IMR-90 (cell line): ENCODE data around the gene NHSL2. TPM values are rescaled to one million over a fixed set of nuclear protein-coding genes. Genes with fewer than 3 reads are reported as not detected.

Experiments
- ATAC-seq: fragments of 200-7000 bp; cut with Tn5 transposase; 2 replicates; pipeline ENCODE4 v1.9.1; 2020; ENCODE audit warnings: low read depth, mild to moderate bottlenecking, moderate library complexity
- BruUV-seq: library from RNA; stranded (reverse); fragments of 400-500 nt; replicated peaks from 2 replicates; lab custom pipeline; 2021; lab: Mats Ljungman, UMichigan
- CTCF ChIA-PET: fragments of 300-600 bp; formaldehyde crosslinking; extraction: SDS; loops from one replicate; lab custom pipeline; 2021; ENCODE audit warnings: antibody characterized with exemption; lab: Yijun Ruan, JAX
- POLR2A ChIA-PET: fragments of 300-600 bp; sonication (Branson Sonifier 250); formaldehyde crosslinking; loops from one replicate; lab custom pipeline; 2022; ENCODE audit warnings: antibody characterized with exemption; ENCODE audit not compliant: unreplicated experiment; lab: Charles Lee
- DNase-seq: peaks from one replicate; pipeline ENCODE4 v3.0.0; 2013
- H2AFZ ChIP-seq: replicated peaks from 2 replicates; pipeline ENCODE3; 2013; ENCODE audit warnings: low read length, mild to moderate bottlenecking; ENCODE audit not compliant: poor library complexity
- H2AK5ac ChIP-seq: 2 replicates; pipeline ENCODE4 v1.6.1; 2013; ENCODE audit warnings: low read depth, low read length, inconsistent platforms
- H2AK9ac ChIP-seq: replicated peaks from 2 replicates; pipeline ENCODE3; 2013; ENCODE audit warnings: mild to moderate bottlenecking, low read depth, low read length, moderate library complexity; ENCODE audit not compliant: poor library complexity
- H2BK120ac ChIP-seq: 2 replicates; pipeline ENCODE4 v1.6.1; 2013; ENCODE audit warnings: low read depth, low read length, inconsistent platforms
- H2BK15ac ChIP-seq: 3 replicates; pipeline ENCODE4 v1.6.1; 2013; ENCODE audit warnings: low read depth, low read length, inconsistent platforms
- H2BK20ac ChIP-seq: 2 replicates; pipeline ENCODE4 v1.6.1; 2013; ENCODE audit warnings: low read depth, mild to moderate bottlenecking, inconsistent platforms, low read length, moderate library complexity
- H2BK5ac ChIP-seq: 2 replicates; pipeline ENCODE4 v1.6.1; 2013; ENCODE audit warnings: mild to moderate bottlenecking, low read depth, low read length, inconsistent platforms; ENCODE audit not compliant: poor library complexity, severe bottlenecking
- H3K14ac ChIP-seq: replicated peaks from 2 replicates; pipeline ENCODE4 v1.6.1; 2013; ENCODE audit warnings: low read depth, low read length, inconsistent platforms
- H3K18ac ChIP-seq: 2 replicates; pipeline ENCODE4 v1.6.1; 2013; ENCODE audit warnings: low read depth, low read length, control low read depth
- H3K23ac ChIP-seq: 2 replicates; pipeline ENCODE4 v1.6.1; 2013; ENCODE audit warnings: low read depth, low read length, inconsistent platforms
- H3K27ac ChIP-seq: 2 replicates; pipeline ENCODE4 v1.5.1; 2013; ENCODE audit warnings: mild to moderate bottlenecking, control low read depth, low read length; ENCODE audit not compliant: insufficient read depth
- H3K27me3 ChIP-seq: 2 replicates; pipeline ENCODE4 v1.6.1; 2013; ENCODE audit warnings: low read length; ENCODE audit not compliant: control insufficient read depth, insufficient read depth
- H3K36me3 ChIP-seq: 2 replicates; pipeline ENCODE4 v1.6.1; 2013; ENCODE audit warnings: low read length, mixed read lengths; ENCODE audit not compliant: control insufficient read depth, insufficient read depth
- H3K4ac ChIP-seq: 2 replicates; pipeline ENCODE4 v1.6.1; 2013; ENCODE audit warnings: low read depth, low read length, inconsistent platforms
- H3K4me1 ChIP-seq: 2 replicates; pipeline ENCODE4 v1.6.1; 2013; ENCODE audit warnings: low read length, mixed read lengths; ENCODE audit not compliant: control insufficient read depth, insufficient read depth
- H3K4me2 ChIP-seq: 2 replicates; pipeline ENCODE4 v1.6.1; 2013; ENCODE audit warnings: low read depth, mild to moderate bottlenecking, control low read depth, low read length, moderate library complexity
- H3K4me3 ChIP-seq: 2 replicates; pipeline ENCODE4 v1.5.1; 2013; ENCODE audit warnings: low read depth, mild to moderate bottlenecking, control low read depth, low read length, moderate library complexity; ENCODE audit not compliant: insufficient read depth
- H3K56ac ChIP-seq: 2 replicates; pipeline ENCODE4 v1.6.1; 2013; ENCODE audit warnings: low read length, inconsistent platforms; ENCODE audit not compliant: insufficient read depth; ENCODE audit errors: extremely low read depth
- H3K79me1 ChIP-seq, 2 experiments: 2 replicates each; pipeline ENCODE4 v1.6.1; 2013; ENCODE audit warnings: low read length in 2 of 2, inconsistent platforms in 1 of 2, low read depth in 1 of 2
- H3K9ac ChIP-seq: 2 replicates; pipeline ENCODE4 v1.6.1; 2013; ENCODE audit warnings: low read depth, low read length, control low read depth
- H3K9me1 ChIP-seq: 2 replicates; pipeline ENCODE4 v1.6.1; 2013; ENCODE audit warnings: low read length, inconsistent platforms; ENCODE audit not compliant: insufficient read depth
- H3K9me3 ChIP-seq: 2 replicates; pipeline ENCODE4 v1.6.1; 2013; ENCODE audit warnings: low read length; ENCODE audit not compliant: control insufficient read depth, insufficient read depth
- H4K20me1 ChIP-seq: 2 replicates; pipeline ENCODE4 v1.6.1; 2013; ENCODE audit warnings: low read length, inconsistent platforms; ENCODE audit not compliant: insufficient read depth
- H4K5ac ChIP-seq: 2 replicates; pipeline ENCODE4 v1.6.1; 2013; ENCODE audit warnings: mild to moderate bottlenecking, low read depth, low read length, control low read depth
- H4K8ac ChIP-seq, 2 experiments: 2 replicates each; pipeline ENCODE4 v1.6.1; 2013; ENCODE audit warnings: low read depth in 2 of 2, low read length in 2 of 2, control low read depth in 1 of 2, inconsistent platforms in 1 of 2
- H4K91ac ChIP-seq: 2 replicates; pipeline ENCODE4 v1.6.1; 2013; ENCODE audit warnings: low read depth, low read length, inconsistent platforms; ENCODE audit not compliant: insufficient read depth
- BHLHE40 ChIP-seq: fragments of 150-350 bp; IDR thresholded peaks from 2 replicates; pipeline ENCODE4 v1.6.1; 2016; ENCODE audit warnings: mild to moderate bottlenecking, low read depth, low read length
- CEBPB ChIP-seq: IDR thresholded peaks from 2 replicates; pipeline ENCODE4 v1.6.1; 2012; ENCODE audit warnings: low read depth, low read length, improper control_type of control experiment
- ELK1 ChIP-seq: fragments of 150-350 bp; IDR thresholded peaks from 2 replicates; pipeline ENCODE4 v1.6.1; 2016; ENCODE audit warnings: low read depth, mild to moderate bottlenecking, low read length, moderate library complexity, borderline replicate concordance
- MAFK ChIP-seq: IDR thresholded peaks from 2 replicates; pipeline ENCODE4 v1.6.1; 2012; ENCODE audit warnings: low read depth, low read length, improper control_type of control experiment
- MXI1 ChIP-seq: IDR thresholded peaks from 2 replicates; pipeline ENCODE4 v1.6.1; 2012; ENCODE audit warnings: low read depth, mild to moderate bottlenecking, low read length, moderate library complexity, borderline replicate concordance
- RAD21 ChIP-seq: IDR thresholded peaks from 2 replicates; pipeline ENCODE4 v1.6.1; 2012; ENCODE audit warnings: low read length, improper control_type of control experiment
- SMC3 ChIP-seq: fragments of 150-350 bp; IDR thresholded peaks from 2 replicates; pipeline ENCODE4 v1.6.1; 2016; ENCODE audit warnings: low read depth, mild to moderate bottlenecking, antibody characterized with exemption, low read length, moderate library complexity
- WGBS, 2 experiments: methylation state at CpG; one replicate each; pipeline versions ENCODE4 v1.1.5 to v1.1.7; 2013; ENCODE audit warnings: missing lambda C conversion rate in 2 of 2; ENCODE audit not compliant: insufficient read length in 1 of 2; ENCODE audit errors: extremely low coverage in 2 of 2; 5-methylcytosine and 5-hydroxymethylcytosine counted together
- dilution Hi-C: fragments of 300-500 bp; cut with HindIII; formaldehyde crosslinking; loops from one replicate; pipeline ENCODE4 v1.14.3; 2018; ENCODE audit warnings: low sequenced_read_pairs; ENCODE audit not compliant: unreplicated experiment
- in situ Hi-C: fragments of 300-500 bp; cut with MboI; formaldehyde crosslinking; loops from 3 replicates; pipeline ENCODE4 v1.14.3; 2019; ENCODE audit warnings: low sequenced_read_pairs, inconsistent platforms, mixed read lengths
- intact Hi-C: fragments of 100-400 bp; cut with micrococcal nuclease; formaldehyde crosslinking; loops from 2 replicates; pipeline ENCODE4 v1.10.0; 2022
- polyA plus RNA-seq, 3 experiments: library from polyadenylated mRNA; depleted of rRNA; stranded (reverse); fragments of >200 nt; gene quantifications; 2 replicates each; pipeline ENCODE4 v1.2.3, GENCODE V29; 2012; ENCODE audit warnings: low replicate concordance in 1 of 3
- total RNA-seq: library from RNA; depleted of rRNA; stranded (reverse); fragments of >200 nt; gene quantifications from 2 replicates; pipeline ENCODE4 v1.2.3, GENCODE V29; 2012

Gene NHSL2
- total and polyA plus RNA-seq, 2 of the 4 experiments (the other 2 are of a cell fraction): 0.72 to 0.75 TPM

GRCh38 chrX:72005046-72005445, 94.4 kb downstream of the NHSL2 start:
- DNase-seq: no peak
- H3K27me3 ChIP-seq: peaks cover 64% of the 10 kb centered on the region
- no peak overlapping the region for H3K4me2 ChIP-seq
- ChIA-PET CTCF (no interaction called here), POLR2A (no interaction called here)
- in situ Hi-C loops: loop anchor here (25.0 kb wide), 1 partner anchor 532 kb away; no protein-coding TSS in a partner anchor
- intact Hi-C loops: no loop called here
- no peak overlapping the region for H2AK5ac ChIP-seq
- peaks cover 2% of the 10 kb centered on the region; the same call in 1 of the 2 replicates for H3K9me3 ChIP-seq
- TF ChIP-seq RAD21 (no peak), MXI1 (no peak), SMC3 (no peak), MAFK (no peak), CEBPB (no peak), BHLHE40 (no peak), ELK1 (no peak)
- no peak overlapping the region for H2BK20ac ChIP-seq
- no peak overlapping the region for H2AFZ ChIP-seq
- H3K18ac ChIP-seq: no peak overlapping the region
- H2BK120ac ChIP-seq: no peak overlapping the region
- no peak overlapping the region for H3K14ac ChIP-seq
- no peak overlapping the region for H2AK9ac ChIP-seq
- H3K36me3 ChIP-seq: no peaks in the 10 kb centered on the region
- H3K4ac ChIP-seq: no peak overlapping the region
- peaks cover 2% of the 10 kb centered on the region; the same call in 1 of the 2 replicates for H4K20me1 ChIP-seq
- H4K91ac ChIP-seq: no peak overlapping the region
- H3K56ac ChIP-seq: no peak overlapping the region
- H3K9me1 ChIP-seq: no peaks in the 10 kb centered on the region
- dilution Hi-C loops: no loop called here
- no peak overlapping the region for H3K23ac ChIP-seq
- no TSS peak for BruUV-seq
- no peak overlapping the region for H4K8ac ChIP-seq
- H3K79me1 ChIP-seq: no peaks in the 10 kb centered on the region
- no peak for ATAC-seq
- no peak overlapping the region for H3K9ac ChIP-seq
- H3K4me3 ChIP-seq: no peak overlapping the region
- H3K4me1 ChIP-seq: no peaks in the 10 kb centered on the region; the same call in 1 of the 2 replicates
- H4K5ac ChIP-seq: no peak overlapping the region
- no CpG with 5 or more reads among the region's 2 CpGs for WGBS, 2 experiments
- no peak overlapping the region for H2BK5ac ChIP-seq
- no peak overlapping the region for H2BK15ac ChIP-seq
- no peak overlapping the region for H3K27ac ChIP-seq
